Putamen (tissue), 1 donor: ENCODE measurements around the gene LSM14B.
"Not testable (repeated sequence)": the region's sequence is repeated elsewhere in the genome, so short reads cannot be mapped to it uniquely, and the experiment has no call there.

Experiments
- DNase-seq: peaks from one replicate; pipeline ENCODE4 v3.0.0-alpha.2; 2016; ENCODE audit warnings: low spot score

LSM14B gene

GRCh38 chr20:62121776-62122653 is at the start of gene LSM14B:
Gene LSM14B (plus strand): TSS chr20:62122475. CDS start chr20:62122667, 192 bp downstream.
- DNase-seq, result peak; percentile 97

DNA sequence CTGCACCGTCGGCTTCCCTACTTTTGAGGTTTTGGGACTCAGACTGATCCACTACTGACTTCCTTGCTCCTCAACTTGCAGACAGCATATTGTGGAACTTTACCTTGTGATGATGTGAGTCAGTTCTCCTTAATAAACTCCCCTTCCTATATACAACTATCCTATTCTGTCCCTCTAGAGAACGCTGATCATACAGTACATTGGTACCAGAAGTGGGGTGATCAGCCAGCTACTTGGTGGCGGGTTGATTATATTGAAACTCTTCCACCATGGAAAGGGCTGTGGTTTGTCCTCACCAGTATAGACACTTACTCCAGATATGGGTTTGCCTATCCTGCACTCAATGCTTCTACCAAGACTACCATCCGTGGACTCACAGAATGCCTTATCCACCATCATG is 49.0 kb upstream of the LSM14B start:
- no peak for DNase-seq

- DNase-seq, result no peak
These were observed 43.1 kb upstream of the LSM14B start for GRCh38 chr20:62079166-62079565.

DNA sequence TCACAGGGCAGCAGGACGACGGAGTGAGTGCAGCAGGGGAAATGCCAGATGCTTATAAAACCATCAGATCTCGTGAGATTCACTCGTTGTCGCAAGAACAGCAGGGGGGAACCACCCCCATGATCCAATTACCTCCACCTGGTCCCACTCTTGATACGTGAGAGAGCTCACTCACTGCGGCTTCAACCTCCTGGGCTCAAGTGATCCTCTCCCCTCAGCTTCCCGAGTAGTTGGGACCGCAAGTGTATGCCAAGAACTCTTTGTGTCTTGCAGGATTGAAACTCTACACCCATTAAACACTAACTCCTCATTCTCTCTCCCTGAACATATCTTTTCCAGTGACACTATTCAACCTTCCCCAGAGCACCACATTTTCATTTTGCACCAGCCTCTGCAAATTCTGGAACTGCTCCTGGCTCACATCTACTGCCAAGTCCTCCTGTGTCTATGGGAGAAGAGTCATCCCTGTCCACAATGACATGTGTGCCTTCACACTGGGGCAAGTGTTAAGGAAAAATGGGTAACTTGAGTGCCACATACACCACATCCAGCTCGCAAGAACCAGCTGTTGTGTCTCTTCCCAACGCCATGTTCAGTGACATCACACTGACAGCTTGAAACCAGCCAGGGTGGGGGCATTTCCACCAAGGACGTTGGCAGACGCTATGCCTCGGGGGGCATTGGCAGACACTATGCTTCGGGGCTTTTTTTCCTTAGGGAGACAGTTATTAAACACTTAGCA is 41.9 kb upstream of the LSM14B start:
- DNase-seq, result no peak

DNA sequence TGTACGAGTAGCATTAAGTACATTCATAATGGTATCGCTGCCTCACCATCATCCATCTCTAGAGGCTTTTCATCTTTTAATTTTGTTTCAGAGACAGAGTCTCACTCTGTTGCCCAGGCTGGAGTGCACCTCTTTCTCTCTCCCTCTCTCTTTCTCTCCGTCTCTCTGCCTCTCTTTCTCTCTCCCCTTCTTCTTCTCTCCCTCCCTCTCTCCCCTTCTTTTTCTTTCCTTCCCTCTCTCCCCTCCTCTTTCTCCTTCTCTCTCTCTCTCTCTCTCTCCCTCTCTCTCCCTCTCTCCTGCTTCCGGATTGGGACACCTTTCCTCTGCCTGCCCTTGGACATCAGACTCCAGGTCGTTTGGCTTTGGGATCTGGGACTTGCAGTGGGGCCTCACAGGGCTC is 39.0 kb upstream of the LSM14B start:
- no peak for DNase-seq

DNA sequence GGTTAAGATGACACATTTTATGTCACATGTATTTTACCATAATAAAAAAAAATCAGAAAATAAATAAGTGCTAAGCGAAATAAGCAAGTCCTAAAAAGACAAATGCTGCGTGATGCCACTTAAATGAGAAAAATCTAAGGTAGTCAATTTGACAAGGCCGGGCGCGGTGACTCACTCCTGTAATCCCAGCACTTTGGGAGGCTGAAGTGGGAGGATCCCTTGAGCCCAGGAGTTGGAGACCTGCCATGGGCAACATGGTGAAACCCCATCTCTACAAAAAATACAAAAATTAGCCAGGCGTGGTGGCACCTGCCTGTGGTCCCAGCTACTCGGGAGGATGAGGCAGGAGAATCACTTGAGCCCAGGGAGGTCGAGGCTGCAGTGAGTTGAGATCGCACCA is 38.1 kb upstream of the LSM14B start:
- not testable (repeated sequence) for DNase-seq

GRCh38 chr20:62085206-62085605 is 37.1 kb upstream of the LSM14B start:
- no peak for DNase-seq

DNA sequence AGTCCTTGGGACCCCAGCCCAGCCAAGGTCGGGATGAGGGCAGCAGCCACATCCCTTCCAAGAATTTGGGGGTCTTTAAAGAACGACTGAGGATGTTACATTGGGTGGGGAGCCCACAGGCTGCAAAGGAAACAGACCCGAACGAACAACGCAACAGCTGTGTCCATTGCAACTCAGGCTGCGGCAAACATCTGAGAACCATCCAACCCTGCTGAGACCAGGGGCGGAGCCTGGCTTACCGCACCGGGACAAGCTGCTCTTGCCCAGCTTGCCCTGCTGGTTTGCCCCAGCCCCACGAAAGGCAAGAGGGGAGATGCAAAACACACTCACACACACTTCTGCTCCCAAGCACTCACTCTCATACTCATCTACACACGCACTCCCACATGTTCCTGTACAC is 35.0 kb upstream of the LSM14B start:
- no peak for DNase-seq

GRCh38 chr20:62087632-62088031 is 34.6 kb upstream of the LSM14B start:
- DNase-seq, result no peak

DNA sequence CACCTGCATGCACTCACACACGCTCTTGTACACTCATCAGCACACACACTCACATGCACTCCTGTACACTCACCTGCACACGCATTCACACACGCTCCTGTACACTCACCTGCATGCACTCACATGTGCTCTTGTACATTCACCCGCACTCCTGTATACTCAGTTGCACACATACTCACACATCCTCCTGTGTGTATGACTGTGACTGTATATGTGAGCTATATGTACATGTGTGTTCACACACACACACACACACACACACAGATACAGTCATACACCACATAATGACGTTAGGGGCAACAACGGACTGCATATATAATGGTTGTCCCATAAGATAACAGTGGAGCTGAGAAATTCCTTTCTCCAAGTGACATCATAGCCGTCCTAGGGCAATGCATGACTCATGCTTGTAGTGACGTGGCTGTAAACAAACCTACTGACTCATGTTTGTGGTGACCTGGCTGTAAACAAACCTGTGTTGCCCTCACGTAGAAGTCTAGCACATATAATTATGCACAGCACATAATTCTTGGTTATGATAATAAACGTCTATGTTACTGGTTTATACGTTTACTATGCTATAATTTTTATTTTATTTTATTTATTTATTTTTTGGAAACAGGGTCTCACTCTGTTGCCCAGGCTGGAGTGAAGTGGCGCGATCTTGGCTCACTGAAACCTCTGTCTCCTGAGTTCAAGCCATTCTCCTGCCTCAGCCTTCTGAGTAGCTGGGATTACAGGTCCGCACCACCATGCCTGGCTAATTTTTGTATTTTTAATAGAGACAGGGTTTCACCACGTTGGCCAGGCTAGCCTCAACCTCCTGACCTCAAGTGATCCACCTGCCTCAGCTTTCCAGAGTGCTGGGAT is 33.8 kb upstream of the LSM14B start:
- no peak for DNase-seq

GRCh38 chr20:62089393-62089792 is 32.9 kb upstream of the LSM14B start:
- no peak for DNase-seq

- DNase-seq, result no peak
These were observed 25.6 kb upstream of the LSM14B start for GRCh38 chr20:62096421-62097380.

- DNase-seq, result no peak
These were observed 24.3 kb upstream of the LSM14B start for GRCh38 chr20:62097881-62098407.

DNA sequence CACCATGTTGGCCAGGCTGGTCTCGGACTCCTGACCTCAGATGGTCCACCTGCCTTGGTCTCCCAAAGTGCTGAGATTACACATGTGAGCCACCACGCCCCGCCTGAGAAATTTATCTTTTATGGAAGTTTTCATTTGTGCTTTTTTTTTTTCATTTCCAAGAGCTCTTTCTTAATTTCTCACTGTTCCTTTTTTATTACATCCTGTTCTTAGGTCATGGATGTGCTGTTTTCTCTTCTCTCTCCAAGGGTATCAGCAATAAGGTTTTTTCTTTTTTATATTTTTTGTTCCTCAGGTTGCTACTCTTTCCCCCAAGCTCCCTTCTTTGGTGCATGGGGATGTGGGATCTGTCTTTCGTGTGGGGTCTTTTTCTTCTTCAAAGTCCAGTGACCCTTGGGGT is 21.2 kb upstream of the LSM14B start:
- no peak for DNase-seq

- no peak for DNase-seq
These were observed 18.6 kb upstream of the LSM14B start for GRCh38 chr20:62103508-62104233.

GRCh38 chr20:62104234-62104789 is 18.0 kb upstream of the LSM14B start:
- DNase-seq, result no peak

- DNase-seq, result no peak
These were observed 17.4 kb upstream of the LSM14B start for GRCh38 chr20:62104791-62105345.

- DNase-seq, result no peak
These were observed 16.7 kb upstream of the LSM14B start for GRCh38 chr20:62105592-62105991.

GRCh38 chr20:62111148-62111547 is 11.1 kb upstream of the LSM14B start:
- no peak for DNase-seq

DNA sequence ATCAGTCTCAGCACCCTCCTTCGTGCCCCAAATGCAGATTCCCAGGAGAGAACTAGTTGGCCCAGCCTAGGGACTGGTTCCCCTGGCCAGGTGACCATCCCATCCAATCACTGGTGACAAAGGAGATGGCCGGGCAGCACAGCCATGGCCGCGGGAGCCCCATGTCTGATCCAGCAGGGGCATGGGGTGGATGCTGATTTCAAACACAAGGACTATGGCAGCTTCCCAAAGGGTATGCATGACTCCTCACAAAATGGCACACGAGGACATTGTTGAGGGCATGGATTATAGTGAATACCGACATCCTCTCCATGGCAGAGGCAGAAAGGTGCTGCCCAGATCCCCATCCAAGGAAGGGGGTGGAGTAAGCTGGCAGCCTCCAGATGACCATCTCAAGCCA is 9.9 kb upstream of the LSM14B start:
- DNase-seq, result no peak
